Stimulated activated CD4-positive, alpha-beta T cell treated with anti-CD3 and anti-CD28 coated beads, Interleukin-4, amount 100 ng/mL, for 1 hour (primary cell): ENCODE measurements around the gene NOL7.

Source experiments
- DNase-seq: peaks from one replicate; pipeline ENCODE4 v3.0.0-alpha.2; 2020

The NOL7 gene

DNA sequence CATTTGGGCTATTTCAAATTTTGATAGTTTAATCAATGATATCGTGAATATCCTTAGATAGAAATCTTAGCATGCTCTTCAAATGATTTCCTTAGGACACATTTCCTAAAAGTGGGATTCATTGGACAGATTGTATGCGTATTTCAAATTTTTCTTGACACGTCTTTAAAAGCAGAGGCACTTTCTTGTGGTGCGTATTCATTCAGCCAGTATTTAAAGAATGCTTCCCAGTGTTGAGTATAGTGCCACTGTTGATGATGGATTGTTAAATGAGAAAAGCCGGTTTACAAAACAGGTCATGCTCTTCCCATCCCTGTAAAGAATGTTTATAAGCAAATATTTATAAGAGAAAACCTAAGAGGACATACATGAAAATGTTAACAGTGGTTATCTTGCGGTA lies 15.1 kb upstream of the NOL7 start:
- no peak for DNase-seq

DNA sequence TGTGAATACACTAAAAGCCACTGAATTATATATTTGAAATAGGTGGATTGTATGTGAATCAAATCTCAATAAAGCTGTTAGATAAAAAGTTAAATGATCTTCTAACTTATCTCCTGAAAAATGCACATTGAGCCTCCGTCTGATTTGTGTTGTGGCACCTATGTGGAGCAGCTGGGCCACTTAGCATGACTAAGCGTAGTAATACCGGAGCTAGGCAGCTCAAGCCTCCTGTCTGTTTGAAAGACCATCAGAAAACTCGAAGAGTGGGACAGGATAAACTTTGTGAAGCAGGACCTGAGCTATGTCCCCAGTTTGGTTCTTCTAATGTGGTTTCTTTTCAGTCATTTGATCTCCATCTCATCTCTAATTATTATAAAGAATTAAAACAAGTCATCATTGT lies 11.0 kb upstream of the NOL7 start:
- no peak for DNase-seq

DNA sequence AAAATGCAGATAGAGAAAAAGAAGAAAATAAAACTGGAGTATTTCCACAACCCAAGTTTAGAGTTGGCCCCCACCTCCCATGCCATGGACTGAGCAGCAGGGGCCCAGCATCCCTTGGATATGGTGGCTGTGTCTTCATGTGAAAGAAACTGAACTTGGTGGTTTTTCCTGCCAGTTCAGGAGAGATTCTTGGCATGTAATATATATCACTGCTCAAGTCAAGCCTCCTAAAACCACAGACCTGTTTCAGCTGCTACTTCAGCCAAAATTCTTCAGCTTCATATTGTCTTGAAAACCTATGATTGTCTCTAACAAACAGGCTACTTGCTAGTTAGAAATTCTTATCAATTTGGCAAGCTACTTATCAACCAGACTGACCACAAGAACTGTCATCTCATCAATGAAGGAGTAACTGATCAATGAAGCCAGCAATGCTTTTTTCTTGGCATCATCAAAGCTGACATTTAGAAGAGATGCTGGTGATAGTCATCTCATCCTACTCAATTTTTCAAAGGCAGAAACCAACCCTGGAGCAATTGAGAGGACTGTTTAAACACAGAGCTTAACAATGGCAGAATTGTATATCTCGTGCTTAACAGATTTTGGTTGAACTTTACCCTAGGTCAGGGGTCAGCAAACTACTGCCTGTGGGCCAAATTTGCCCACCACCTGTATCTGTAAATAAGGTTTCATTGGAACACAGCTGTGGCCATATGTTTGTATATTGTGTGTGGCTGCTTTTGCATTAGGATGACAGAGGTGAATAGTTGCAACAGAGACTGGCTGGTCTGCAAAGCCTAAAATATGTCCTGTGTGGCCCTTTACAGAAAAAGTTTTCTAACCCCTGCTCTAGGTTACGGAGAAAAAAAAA lies 10.4 kb upstream of the NOL7 start:
- DNase-seq = no peak

GRCh38 chr6:13605634-13606033 lies 9.5 kb upstream of the NOL7 start:
- DNase-seq = no peak

GRCh38 chr6:13611715-13612114 lies 3.4 kb upstream of the NOL7 start:
- no peak for DNase-seq

DNA sequence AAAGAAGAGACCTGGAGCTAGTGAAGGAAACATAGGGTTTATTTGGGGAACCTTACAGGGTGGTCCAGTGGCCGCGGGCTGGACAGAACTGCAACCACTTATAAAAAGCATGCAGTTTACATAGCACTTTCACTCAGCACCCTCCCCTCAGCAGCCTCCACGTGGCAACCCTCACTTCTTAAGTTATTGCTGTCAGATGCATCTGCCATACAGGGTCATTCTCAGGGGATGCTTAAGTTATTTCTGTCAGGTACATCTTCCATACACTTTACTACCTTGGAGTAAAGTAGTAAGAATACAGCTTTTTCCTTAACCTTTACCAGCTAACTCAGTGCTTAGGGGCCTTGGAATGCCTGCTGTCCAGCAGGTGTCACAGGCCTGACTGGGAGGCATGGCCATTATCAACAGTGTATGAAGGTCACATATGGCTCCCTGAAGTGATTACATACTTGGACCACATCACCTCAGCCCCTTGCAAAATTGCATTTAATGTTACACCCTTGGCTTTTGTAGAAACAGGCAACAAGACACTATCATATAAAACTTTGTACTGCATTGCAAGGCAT lies 2.0 kb upstream of the NOL7 start:
- DNase-seq = no peak

GRCh38 chr6:13614126-13614925 lies 809 bp upstream of the NOL7 start:
- DNase-seq = no peak

DNA sequence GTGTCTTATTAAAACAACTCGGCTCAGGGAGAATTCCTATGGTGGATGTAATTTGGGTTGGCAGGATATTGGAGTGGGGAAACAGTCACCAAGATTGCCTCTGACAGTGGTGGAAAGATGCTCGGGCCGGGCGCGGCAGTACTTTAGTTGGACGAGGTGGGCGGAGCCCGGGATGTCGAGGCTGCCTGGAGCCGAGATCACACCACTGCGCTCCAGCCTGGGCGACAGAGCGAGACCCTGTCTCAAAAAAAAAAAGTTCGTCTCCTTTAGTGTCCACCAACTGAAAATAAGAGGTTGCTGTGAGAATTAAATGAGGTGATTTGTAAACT lies 621 bp downstream of the NOL7 start:
- DNase-seq = peak; percentile 51

DNA sequence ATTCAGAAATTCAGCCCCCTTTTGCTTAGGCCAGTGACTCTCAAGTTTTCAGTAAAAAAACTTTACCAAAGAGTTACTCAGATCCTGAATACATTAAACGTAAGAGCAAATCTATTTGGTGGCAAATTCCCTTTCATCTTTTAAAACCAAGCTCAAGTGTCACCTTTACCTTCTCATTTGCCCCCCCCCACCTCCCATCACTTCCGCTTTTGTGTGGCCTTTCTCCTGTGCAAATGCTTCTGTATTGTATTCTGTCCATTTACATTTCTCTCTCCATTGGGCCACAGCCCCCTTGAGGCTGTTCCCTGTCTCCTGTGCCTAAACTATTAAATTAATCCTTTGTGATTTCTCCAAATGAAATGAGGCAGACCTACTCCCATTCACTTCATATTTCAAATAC lies 1.9 kb downstream of the NOL7 start:
- no peak for DNase-seq

- DNase-seq = no peak
Observed at GRCh38 chr6:13624871-13625288, 9.7 kb downstream of the NOL7 start.

DNA sequence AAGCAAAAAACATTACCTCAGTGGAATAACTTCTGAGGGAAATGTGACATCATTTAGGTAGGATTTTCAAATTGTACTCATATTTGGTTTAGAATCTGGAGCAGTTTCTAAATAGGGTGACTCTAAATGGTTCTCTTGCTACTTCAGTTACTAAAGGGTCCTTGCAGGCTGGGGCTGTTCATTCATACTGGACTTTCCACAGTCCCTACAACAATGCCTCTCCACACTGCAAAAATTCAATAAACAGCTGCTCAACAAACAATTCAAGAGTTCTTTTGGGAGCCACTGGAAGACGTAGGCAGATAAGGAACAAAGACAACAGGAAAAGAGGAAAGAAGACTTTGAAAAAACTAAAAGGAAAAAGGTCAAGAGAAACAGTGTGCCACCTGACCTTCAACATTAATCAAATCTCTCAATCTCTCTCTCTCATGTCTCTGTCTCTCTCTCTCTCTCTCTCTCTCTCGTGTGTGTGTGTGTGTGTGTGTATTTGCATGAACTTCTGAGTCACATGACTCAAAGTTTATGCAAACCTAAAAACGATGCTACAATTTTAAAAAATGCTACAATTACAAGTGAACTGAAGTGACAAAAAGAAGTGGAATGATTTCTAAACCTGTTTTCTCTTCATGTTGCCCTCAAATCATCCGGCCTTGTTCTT lies 14.5 kb downstream of the NOL7 start:
- no peak for DNase-seq

DNA sequence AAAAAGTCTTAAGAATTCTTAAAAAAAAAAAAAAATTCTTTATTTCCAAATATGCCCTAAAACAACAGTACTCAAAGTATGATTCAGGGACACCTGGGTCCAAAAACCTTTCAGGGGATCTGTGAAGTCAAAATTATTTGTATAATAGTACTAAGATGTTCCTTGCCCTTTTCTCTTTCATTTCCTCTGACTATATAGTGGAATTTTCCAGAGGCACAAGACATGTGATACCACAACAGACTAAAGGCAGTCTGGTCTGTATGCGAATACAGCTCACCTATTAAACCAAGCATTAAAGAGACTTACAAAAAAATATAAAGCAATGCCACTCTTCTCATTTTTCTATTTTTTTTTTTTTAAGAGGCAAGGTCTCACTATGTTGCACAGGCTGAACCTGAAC lies 15.4 kb downstream of the NOL7 start:
- DNase-seq = no peak

DNA sequence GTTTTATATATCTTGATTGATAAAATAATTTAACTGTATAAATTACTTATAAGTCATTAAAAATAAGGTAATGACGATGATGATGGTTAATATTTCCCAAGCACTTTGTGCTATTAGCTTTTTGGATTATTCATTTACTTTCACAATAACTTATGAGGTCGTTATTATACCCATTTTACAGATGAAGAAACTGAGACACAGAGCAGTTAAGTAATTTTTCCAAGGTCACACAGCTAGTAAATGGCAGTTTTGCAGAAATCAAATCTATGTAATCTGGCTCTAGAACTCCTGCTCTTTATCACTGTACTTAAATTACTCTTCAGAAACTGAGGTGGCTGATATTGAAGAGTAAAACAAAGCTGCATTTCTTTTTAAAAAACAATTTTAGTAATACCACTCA lies 18.2 kb downstream of the NOL7 start:
- DNase-seq = no peak

DNA sequence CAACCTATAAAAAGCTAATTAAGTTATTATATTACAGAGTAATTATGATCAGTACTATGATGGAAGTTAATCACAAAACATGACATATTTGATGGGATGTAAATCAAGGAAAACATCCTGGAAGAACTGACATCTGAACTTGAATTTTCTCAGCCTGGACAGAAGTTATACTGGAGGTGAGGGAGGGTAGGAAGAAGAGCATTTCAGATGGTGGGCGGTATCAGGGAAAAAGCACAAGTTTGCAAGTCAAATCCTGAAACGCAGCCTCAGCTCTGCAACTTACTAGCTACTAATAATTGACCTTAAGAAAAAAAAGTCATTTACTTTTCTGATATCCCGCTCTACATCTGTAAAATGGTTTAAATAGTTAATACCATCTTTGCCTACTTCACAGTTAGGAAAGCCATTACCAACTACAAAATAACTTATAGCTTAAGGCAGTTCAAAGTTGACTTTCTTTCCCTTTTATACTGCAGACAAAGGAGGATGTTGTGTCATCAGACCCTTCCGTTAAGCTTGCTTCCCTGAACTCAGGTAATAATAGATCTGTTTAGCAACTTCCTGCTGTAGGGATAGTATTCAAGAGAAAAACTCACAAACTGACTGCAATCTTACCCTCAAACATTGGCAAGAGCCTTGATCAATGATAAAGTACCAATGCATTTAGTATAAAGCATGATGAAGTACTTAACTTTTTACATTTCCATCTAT lies 21.0 kb downstream of the NOL7 start:
- DNase-seq = no peak

DNA sequence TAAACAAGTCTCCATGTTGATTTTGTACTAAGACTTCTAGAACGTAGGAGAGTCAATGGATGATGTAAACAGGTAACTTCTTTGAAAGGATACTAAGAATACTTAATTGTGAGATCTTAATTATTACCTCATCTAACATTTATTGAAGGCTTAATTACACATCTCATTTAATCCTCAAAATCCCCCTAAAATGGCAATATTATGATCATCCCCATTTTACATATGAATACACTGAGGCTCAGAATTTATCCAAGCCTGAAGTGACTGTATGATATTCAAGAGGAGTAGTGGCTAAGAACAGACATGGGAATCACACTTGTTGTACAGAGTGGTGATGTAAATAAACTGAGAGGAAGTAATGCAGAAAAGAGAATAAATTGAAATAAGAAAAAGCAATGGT lies 22.9 kb downstream of the NOL7 start:
- DNase-seq = no peak

- no peak for DNase-seq
Observed at GRCh38 chr6:13638626-13639025, 23.5 kb downstream of the NOL7 start.

DNA sequence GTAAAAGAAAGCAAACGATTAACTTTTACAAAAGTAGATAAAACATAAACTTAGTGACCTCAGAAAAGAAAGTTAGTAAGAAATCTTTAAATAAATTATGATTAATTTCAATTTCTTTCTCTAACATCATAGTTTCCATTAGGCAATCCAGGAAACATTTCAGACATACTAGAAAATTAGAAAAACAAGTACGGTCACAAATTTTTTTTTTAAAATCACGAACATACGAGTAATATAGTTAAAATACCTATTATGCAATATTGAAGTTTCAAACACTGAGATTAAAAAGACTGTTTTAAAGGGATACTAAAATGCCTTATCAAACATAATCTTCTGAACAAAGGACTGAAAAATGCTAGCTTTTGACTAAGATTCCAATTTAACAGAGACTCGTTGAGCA lies 26.2 kb downstream of the NOL7 start:
- DNase-seq = no peak

DNA sequence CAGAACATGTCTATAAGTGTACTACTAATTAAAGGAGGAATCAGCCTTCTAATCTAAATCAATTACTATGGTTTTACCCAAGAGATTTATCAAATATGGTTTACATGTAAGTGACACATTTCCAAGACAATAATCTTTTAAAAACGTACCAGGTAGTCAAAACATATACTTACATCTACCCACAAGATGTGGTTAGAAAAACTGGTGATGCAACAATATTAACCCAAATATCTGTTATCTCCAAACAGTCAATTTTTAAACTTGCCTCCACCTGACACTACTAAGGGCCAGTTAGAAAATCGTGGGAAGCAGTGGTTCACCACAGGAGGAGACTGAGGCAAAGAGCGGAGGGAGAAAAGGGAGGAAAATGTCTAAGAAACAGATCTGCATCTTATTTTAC lies 28.0 kb downstream of the NOL7 start:
- DNase-seq = no peak

DNA sequence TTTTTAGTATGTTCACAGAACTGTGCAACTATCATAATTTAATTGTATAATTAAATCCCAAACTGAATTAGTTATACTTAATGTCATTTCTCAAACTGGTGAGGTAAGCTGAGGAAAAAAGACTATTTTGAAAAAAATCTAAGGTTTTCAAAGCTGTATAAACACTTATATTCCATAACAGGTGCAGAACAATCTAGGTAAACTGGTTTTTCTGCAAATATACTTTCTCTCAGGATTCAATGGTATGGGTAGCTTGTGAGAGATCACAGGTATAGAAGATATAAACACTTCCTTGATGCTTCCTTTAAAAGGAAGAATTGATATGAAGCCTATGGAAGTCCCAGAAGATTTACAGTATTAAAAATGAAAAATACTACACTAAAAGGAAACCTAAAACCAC lies 33.7 kb downstream of the NOL7 start:
- DNase-seq = no peak

DNA sequence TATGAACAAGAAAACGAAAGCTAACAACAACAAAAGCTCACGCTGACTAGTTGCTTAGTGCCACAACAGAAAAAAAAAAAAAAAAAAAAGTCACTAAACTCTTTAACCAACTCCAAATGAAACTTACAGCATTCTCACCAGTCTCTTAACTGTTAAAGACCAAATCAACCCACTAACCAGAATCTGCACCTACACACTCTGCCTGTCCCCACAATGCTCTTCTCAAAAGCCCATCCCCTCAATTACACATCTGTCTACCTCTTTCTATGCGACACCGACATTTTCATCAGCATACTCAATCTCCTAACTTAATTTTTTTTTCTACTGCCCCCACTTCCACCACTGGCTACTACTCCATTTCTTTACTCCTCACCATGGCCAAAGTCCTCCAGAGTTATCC lies 34.3 kb downstream of the NOL7 start:
- no peak for DNase-seq

DNA sequence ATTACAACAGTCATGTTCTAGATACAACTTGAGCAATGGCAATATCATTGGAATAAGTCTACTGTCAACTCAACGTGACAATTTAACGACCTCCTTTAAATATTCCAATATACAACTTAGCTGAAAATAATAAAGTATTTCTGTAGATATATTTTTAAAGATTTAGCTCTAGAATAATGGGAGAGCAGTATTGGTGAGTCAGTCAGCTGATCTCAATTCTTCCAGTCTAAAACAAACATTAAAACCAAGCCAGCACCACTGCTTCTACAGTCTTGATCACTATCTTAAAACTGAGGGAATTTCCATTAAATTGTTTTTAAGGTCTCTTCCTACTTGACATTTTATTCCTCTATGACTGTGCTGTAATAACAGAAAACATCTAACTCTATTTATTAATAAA lies 38.2 kb downstream of the NOL7 start:
- no peak for DNase-seq

GRCh38 chr6:13654496-13654895 lies 39.4 kb downstream of the NOL7 start:
- DNase-seq = no peak

- DNase-seq = no peak
Observed at GRCh38 chr6:13655700-13656099, 40.6 kb downstream of the NOL7 start.
